GM18861 (cell line): Measurements from ENCODE around the gene GNAO1.
"Not testable (repeated sequence)": the region's sequence is repeated elsewhere in the genome, so short reads cannot be mapped to it uniquely, and the experiment has no call there.

Experiments used
- ATAC-seq: cut with Tn5 transposase; IDR thresholded peaks from one replicate; pipeline ENCODE4 v1.9.1; 2021; ENCODE audit not compliant: unreplicated experiment

The GNAO1 gene

GRCh38 chr16:56362057-56362655 lies 170.9 kb downstream of the GNAO1 start:
- ATAC-seq, result no peak

DNA sequence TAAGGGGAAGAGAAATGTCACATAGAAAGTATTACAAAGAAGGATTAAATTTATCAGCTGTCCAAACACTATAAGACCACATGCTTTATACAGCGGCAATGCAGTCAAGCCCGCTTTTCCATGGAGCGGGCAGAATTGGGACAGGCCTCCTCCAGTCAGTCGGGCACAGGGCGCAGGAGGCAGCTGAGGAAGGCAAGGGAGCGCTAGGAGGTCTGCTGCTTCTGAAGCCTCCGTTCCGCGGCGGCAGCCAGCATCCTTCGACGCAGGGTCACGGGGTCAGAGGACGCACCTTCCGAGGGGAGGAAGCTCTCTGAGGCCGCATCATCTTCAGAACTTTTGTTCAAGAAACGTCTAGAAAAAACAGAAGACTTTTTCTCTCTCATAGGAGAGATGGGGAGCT lies 171.4 kb downstream of the GNAO1 start:
- ATAC-seq, result no peak

DNA sequence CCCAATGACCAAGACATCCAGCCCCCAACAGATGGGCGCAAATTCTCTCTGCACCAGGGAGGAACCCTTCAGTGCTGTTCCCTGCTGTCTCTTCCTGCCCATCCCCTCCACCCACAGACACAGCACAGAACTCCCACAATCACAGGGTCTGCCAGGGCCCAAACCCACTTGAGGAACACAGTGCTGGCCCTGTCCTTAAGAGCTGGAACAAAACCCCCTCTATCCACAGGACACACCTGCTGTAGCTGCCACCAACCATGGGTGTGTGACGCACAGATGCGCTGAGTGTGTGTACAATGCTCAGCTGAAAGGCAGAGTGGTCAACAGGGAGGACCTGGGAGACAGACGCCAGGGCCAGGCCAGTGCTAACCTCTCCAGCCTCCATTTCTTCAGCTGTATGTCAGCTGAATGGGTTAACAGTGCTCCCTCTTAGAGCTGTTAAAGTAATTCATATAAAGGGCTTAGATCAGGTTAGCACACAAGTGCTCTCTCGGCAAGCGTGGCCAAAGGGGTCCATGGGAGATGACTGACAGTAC lies 172.0 kb downstream of the GNAO1 start:
- no peak for ATAC-seq

DNA sequence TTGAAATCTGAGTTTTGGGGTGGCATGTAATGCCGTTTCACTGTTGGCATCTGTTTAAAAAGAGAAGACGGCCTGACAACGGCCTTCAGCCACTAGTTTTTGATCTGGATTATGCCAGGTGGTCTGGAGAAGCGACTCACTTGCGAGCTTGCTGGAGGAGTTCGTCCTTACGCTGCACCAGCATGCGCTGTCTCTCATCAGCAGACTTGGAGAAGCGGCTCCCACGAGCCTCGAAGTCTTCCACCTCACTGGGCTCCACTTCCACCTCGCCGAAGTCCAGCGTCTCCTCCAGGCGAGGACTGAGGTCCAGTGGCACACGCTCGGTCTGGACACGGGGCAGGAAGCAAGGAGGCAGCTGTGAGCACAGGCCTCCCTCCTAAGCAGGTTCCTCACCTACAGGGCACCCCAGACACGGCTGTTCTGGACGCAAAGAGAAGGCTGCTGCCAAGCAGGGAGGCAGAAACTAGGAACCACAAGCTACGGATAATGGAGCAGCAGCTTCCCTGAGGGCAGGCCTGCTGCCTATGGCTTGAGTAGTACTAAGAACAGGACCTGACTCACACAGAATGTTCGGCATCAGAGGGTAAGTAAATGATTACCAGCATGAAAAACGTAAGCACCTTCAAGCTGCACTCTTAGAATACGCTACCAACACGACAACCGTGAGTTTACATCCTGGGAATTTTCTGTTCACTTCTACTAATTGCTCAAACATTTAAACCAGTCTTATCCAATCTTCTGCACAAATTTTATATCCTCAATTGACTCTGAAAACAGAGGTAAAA lies 172.7 kb downstream of the GNAO1 start:
- ATAC-seq, result no peak

DNA sequence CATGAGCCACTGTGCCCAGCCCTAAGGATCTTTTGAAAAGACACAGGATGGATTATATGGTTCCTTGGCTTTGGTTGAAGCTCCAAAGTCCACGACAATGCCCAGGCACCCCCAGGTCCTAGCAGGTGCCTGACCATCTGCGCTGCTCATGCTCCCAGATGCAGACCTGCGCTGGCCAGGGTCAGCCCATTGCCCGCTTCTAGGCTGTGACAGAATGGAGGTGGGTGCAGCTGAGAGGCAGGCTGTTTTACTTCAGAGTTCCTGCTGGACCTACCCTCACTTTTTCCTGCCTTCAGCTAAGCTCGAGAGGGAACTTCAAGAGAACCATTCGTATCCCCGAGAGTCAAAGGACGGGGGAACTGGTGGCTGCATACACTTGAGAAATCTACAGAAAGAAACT lies 173.6 kb downstream of the GNAO1 start:
- no peak for ATAC-seq

GRCh38 chr16:56365552-56365951 lies 174.3 kb downstream of the GNAO1 start:
- ATAC-seq, result no peak

GRCh38 chr16:56366945-56367344 lies 175.7 kb downstream of the GNAO1 start:
- ATAC-seq, result no peak

- ATAC-seq, result no peak
Observed at GRCh38 chr16:56367764-56368163, 176.5 kb downstream of the GNAO1 start.

DNA sequence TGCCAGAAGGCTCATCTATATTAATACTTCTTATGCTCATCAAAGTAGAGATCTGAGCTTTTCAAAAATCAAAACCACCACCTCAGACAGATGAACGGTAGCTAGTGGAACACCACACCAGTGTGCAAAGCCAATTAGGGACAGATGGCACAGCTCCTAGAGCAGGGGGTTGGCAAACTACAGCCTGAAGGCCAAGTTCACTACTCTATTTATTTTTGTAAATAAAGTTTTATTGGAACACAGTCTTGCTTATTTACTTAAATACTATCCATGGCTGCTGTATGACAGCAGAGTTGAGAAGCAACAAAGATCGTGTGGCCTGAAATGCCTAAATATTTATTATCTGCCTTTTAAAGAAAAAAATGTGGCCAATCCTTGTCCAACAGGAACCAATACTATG lies 177.3 kb downstream of the GNAO1 start:
- no peak for ATAC-seq

- ATAC-seq, result no peak
Observed at GRCh38 chr16:56369202-56369601, 177.9 kb downstream of the GNAO1 start.

DNA sequence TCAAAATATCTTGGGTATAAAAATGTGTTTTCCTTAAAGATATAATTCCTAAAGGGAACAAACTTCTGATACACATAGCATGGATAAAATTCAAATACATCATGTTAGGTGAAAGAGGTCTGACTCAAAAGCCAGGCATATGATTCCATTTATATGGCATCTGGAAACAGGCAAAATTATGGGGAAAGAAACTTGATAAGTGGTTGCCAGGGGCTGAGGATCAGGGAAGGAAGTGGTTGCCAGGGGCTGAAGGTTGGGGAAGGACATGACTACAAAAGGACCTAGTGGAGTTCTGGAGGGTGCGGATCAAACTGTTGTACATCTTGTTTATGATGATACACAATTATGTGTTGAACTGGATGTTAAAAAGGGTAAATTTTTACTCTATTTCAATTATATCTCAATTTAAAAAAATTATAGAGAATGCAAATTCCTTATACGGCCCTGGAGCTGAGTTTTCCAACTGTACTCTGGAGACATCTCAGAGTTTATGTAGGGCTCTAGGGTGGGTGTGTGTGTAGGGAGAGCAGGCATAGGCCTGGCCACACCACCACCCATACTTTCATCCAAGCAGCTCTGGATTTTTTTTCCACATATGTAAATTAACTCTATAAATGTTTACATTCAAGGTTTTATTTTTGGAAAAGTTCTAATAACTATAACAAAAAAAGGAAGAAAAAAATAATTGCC lies 179.0 kb downstream of the GNAO1 start:
- ATAC-seq, result no peak

DNA sequence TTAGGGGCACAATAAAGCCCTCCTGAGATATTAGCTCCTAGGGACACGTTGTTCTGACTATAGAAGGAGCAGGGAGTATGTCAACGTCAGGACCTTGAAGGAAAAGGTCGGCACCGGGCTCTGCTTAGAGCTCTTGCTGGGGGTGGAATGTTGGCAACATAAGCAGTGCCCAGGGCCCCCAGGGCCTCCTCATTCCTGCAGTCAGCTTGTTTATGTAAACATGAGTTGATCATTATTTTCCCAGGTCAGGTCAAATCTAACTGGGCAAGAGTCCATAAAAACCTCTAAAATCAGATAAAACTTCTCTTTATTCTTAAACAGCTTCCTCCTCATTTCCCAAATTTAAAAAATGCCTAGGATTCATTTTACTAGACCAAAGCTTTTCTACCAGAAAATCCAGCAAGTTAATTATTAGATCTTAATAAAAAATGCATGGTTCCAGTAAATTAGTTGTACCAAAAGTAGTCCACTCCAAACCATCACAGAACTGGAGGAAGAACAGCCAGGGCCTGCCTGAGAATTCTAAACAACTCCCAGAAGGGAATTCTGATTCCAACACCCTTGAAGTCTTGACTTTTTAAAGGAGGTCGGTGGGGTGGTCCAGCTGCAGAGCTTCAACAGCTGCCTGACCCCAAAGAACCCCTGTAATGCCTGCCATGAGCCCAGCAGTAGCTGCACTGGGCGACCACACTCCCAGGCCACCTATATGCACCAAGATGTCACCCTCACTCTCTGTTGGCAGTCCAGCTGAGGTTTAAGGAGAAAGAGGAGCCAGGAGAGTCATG lies 179.8 kb downstream of the GNAO1 start:
- ATAC-seq, result no peak

- no peak for ATAC-seq
Observed at GRCh38 chr16:56371660-56371937, 180.3 kb downstream of the GNAO1 start.

DNA sequence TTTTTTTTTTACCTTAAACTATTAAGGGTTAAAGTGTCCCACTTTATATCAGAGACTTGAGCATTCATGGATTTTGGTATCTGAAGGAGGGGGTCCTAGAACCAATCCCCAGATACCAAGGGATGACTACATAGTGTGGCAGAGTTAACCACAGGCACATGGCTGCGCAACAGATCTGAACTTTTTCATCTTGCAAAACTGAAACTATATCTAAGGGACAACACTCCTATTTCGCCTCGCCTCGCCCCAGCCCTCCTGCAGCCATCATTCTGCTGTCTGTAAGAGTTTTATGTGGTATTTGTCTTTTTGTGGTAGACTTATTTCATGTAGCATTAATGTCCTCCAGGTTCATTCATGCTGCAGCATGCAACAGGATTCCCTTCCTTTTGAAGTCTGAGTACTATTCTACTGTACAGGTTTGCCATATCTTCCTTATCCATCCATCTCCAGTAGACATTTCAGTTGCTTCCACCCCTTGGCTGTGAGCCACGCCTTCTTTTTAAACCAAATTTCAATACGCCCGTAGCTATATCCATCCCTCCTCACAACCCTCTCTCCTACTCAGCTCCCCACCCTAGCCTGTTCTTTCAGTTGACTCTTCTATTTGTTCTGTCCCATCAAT lies 180.8 kb downstream of the GNAO1 start:
- no peak for ATAC-seq

GRCh38 chr16:56373003-56373402 lies 181.7 kb downstream of the GNAO1 start:
- ATAC-seq, result no peak

DNA sequence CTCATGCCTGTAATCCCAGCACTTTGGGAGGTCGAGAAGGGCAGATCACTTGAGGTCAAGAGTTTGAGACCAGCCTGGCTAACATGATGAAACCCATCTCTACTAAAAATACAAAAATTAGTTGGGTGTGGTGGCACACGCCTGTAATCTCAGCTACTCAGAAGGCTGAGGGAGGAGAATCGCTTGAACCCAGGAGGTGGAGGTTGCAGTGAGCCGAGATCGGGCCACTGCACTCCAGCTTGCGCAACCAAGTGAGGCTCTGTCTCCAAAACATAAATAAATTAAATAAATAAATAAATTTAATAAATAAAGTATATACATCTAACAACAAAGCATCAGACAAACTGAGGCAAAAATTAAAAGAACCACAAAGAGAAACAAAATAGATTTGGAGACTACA lies 184.5 kb downstream of the GNAO1 start:
- not testable (repeated sequence) for ATAC-seq

DNA sequence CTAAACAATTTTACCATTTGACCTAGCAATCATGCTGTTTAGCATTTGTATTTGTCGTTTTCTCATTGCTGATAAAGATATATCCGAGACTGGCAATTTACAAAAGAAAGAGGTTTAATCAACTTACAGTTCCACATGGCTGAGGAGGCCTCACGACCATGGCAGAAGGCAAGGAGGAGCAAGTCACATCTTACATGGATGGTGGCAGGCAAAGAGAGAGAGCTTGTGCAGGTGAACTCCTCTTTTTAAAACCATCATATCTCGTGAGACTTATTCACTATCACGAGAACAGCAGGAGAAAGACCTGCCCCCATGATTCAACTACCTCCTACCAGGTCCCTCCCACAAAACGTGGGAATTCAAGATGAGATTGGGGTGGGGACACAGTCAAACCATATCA lies 187.8 kb downstream of the GNAO1 start:
- ATAC-seq, result not testable (repeated sequence)

- not testable (repeated sequence) for ATAC-seq
Observed at GRCh38 chr16:56380778-56381485, 189.6 kb downstream of the GNAO1 start.

GRCh38 chr16:56382459-56382858 lies 191.2 kb downstream of the GNAO1 start:
- no peak for ATAC-seq

GRCh38 chr16:56382901-56383355 lies 191.6 kb downstream of the GNAO1 start:
- ATAC-seq, result no peak
